GM21786 (cell line): ENCODE results near the gene PFKP.
"Not testable (repeated sequence)": the region's sequence is repeated elsewhere in the genome, so short reads cannot be mapped to it uniquely, and the experiment has no call there.

Source experiments
- ATAC-seq: cut with Tn5 transposase; IDR thresholded peaks from one replicate; pipeline ENCODE4 v1.9.1; 2021; ENCODE audit not compliant: unreplicated experiment

The PFKP gene

DNA sequence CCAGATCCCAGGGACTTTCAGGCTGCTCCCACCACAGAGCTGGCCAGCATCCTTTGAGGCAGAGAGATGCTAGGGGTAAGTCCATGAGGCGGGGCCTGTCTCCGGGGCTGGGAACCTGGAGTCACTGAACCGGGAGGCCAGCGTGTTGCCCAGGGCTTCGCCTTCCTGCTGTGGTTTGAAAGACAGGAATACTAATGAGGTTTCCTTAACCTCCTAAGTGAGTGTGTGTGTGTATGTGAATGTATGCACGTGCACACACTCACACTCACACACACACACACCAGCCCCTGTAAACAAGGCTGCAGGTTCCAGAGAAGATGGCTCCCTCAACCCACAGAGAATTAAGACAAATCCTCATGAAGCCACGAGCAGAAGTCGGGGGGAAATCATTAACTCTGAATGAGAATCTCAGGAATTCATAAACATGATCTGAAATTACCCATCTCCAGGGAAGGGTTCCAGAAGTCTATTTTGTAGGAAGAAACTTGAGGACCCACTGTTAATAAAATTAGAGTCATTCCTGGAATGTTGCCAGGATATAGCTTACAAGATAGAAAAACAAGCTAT, 20.3 kb upstream of the PFKP start:
- ATAC-seq = no peak

DNA sequence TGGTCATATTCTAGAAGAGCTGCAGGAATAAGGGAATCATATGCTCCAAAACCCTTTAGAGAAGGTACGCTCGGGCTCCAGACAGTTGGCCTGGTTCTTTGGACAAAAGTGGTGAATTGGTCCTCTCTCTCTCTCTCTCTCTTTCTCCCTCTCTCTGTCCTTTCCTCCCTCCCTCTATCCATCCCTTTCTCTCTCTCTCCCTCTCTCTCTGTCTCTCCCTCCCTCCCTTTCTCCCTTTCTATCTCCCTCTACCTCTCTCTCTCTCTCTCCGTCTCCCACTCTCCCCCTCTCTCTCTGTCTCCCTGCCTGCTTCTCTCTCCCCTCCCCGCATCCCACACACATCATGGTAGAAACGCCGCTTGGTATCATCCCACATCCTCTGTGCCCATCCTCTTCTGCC, 19.8 kb upstream of the PFKP start:
- no peak for ATAC-seq

DNA sequence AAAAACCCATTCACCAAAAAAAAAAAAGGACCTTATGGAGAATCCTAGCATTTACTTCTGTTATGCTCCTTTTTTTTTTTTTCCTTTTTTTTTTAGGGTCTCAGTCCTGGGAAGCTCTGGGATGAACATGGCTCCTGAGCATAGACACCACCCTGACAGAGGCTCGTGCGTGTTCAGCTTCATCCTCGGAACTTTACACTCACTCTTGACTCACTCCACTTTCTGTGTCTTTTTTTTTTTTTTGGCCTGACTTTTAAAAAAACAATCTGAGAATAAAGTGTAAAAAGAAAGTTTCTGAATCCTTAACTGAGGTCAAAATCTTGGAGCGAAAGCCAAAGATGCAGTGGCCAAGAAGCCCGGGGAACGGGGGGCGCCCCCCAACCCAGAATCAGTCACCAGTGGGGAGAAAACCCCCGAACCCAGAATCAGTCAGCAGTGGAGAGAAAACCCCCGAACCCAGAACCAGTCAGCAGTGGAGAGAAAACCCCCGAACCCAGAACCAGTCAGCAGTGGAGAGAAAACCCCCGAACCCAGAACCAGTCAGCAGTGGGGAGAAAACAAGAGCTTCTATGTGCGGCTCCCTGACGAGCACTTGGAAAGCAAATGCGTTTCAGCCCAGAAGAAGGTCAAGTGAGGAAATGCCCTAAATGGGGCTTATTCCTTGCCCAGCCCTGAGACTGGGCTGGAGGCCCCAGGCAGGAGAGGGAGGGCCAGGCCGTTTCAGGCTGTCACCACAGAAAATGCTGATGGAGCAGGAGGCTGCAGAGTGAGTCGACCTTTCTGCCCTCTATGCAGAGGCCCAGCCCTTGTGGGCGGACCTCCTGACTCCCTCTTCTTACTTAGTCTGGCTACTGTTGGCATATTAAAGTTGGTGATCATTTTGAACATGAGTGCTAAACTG, 19.0 kb upstream of the PFKP start:
- ATAC-seq = no peak

DNA sequence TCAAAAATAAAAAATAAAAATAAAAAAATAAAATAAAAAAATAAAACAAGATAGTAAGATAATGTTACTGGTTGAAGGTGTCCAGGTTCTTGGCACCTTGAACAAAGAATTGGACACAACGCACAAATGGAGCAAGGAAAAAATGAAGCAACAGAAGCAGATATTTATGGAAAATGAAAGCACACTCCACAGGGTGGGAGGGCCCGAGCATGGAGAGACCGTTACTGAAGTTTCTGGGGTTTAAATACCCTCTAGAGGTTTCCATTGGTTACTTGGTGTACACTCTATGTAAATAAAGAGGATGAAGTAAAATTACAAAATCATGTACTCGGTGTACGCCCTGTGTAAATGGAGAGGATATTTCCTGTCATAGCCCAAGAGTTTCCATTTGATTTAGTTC, 15.7 kb upstream of the PFKP start:
- ATAC-seq = no peak

DNA sequence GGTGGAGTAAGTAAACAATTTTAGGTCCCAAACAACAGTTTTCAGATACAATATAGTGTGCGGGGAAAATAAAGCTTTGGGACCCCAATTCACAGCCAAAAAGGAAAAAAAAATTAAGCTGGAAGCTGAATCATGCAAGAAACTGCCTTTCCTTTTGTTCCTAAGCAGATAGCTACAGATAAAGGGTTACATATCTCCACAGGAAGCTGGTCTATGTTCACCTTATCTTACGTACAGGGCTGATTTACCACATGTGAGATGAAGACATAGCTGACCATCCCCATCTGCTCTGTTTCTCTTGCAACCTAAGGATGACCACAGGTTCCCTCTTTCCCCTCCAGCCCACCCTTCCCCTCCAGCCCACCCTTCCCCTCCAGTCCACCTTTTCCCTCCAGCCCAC, 14.2 kb upstream of the PFKP start:
- no peak for ATAC-seq

DNA sequence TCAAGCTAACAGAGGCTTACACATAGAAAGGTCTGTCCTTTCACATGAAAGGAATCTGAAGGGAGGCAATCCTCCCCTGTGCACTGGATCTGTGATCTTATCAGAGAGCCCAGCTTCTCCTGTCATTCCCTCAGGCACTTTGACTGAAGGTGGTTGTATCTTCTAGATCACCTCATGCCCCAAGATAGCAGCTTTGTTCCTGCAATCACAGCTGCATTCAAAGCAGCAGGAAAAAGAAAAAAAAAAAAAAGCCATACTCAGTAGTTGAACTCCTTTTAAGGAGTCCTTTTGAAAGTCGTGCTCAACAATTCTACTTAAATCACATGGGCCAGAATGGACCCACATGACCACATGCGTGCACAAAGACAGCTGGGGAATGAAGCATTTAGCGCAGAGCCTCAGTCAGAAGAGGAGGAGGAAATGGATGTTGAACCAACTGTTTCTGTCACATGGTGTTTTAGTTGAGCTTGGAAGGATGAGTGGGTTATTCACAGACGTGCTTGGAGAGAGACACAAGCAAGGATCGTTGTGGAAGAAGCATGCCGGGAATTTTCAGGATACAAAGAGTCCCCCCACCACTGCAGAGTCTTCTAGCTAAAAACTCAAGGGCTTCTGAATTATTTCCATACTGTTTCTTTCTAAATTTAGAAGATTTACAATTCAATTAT, 13.0 kb upstream of the PFKP start:
- ATAC-seq = no peak

DNA sequence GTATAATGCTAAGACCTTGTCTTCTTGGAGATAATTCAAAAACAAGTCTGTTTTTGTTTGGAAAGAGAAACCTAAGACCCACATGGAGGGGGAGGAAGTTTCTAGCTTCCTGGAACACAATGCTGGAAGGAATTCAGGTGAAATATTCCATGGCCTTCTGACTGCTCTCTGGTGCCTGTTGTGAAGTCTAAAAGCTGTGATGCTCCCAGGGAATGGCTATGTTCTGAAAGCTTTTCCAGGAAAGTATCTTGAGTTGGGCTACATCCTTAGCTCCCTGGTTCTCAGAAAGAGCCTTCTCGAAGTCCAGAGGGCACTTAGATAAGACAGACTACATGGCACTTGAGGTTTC, 12.5 kb upstream of the PFKP start:
- ATAC-seq = no peak

DNA sequence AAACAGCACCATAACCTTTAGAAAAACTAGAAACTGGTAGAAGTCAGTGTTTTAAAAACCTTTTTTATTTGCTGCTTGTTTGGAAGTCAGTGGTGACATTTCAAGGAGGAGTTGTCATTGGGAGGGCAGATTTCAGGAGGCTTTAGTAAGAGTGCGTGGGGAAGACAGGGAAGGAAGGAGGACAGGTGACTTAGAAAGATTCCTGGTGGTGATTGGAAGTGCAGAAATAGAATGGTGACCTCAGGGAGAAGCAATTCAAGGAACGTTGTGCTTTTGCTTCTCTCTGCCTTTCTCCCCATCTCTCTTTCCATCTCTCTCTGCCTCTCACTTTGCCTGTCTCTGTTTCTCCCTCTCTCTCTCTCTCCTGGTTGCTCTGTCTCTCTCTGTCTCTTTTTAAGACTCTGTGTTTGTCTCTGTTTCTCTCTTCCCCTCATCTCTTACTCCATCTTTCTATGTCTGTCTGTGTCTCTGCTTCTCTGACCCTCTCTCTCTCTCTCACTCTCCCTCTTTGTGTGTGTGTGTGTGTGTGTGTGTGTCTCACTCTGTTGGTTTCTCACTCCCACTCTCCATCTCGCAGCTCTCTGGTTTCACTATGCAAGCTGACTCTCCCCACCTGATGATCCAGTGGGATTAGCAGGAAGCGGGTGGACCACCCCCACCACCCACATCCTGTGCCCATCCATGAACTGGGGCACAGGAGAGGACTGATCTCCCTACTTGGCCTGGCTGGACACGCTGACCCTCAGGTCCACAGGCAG, 10.9 kb upstream of the PFKP start:
- ATAC-seq = no peak

DNA sequence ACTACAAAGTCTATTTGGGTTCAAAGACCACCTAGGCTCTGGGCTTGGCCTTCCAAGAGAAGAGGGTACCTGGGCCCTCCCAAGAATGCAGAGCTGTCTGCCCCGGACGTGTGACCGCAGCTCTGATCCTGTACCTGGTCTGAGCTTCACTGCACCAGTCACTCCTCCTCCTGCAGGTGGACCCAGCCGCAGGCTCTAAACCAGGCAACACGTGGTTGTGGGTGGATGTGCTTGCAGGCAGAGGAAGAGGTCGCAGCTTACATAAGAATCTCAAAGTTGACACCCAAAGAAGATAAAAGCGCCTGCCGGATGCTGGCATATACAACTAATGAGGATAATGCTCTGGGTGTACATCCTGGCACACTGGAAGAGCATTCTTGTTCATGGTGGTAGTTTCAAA, 9.4 kb upstream of the PFKP start:
- no peak for ATAC-seq

DNA sequence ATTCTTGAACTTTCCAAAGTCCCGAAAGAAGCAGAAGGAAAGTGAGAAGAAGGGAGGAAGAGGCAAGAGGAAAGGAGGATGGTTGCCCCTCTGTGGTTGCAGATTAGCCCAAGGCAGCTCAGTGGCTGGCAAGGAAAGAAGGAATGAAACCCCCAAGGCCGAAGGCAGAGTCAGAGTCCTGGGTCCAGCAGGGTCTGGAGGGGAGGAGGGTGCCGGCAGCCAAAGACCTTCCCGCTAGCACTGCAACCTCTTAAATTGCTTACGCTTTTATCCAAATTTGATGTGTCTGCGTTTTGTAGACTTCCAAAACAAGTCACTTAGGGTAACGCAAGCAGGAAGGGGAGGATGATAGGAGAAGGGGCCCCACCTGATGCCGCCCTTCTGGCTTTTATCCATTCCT, 7.4 kb upstream of the PFKP start:
- no peak for ATAC-seq

DNA sequence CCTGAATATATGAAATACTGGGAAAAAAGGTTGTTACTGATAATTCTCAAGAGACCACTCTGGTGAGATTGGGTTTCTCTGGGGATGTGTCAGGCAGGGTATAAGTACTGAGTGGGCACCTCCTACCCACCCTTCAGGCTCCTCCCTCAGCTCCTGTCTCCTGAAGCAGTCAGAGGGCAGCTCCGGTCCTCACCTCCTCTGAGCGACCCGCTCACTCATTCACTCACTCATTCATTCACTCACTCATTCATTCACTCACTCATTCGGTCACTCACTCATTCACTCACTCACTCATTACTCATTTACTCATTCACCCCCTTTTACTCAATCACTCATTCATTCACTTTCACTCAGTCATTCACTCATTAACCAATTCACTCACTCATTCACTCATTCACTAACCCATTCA, 6.9 kb upstream of the PFKP start:
- no peak for ATAC-seq

DNA sequence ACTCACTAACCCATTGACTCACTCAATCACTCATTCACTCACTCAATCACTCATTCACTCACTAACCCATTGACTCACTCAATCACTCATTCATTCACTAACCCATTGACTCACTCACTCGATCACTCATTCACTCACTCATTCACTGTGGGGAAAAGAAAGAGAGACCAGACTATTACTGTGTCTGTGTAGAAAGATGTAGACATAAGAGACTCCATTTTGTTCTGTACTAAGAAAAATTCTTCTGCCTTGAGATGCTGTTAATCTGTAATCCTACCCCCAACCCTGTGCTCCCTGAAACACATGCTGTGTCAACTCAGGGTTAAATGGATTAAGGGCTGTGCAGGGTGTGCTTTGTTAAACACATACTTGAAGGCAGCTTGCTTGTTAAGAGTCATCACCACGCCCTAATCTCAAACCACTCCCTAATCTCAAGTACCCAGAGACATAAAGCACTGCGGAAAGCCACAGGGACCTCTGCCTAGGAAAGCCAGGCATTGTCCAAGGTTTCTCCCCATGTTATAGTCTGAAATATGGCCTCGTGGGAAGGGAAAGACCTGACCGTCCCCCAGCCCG, 5.9 kb upstream of the PFKP start:
- not testable (repeated sequence) for ATAC-seq

DNA sequence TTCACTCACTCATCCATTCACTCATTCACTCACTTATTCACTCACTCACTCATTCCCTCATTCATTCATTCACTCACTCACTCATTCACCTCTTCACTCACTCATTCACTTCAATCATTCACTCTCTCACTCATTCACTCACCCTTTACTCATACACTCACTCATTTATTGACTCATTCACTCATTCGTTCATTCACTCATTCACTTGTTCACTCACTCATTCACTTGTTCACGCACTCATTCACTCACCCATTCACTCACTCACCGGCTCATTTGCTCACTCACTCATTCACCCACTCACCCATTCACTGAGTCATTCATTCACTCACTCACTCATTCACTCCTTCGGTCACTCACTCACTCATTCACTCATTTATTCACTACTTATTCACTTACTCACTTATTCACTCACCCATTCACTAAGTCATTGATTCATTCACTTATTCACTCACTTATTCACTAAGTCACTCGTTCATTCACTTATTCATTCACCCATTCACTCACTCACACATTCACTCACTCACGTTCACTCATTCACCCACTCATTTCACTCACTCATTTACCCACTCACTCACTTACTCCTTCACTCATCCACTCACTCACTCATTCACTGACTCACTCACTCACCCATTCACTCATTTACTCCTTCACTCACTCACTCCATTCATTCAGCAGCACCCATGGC, 4.7 kb upstream of the PFKP start:
- ATAC-seq = no peak

DNA sequence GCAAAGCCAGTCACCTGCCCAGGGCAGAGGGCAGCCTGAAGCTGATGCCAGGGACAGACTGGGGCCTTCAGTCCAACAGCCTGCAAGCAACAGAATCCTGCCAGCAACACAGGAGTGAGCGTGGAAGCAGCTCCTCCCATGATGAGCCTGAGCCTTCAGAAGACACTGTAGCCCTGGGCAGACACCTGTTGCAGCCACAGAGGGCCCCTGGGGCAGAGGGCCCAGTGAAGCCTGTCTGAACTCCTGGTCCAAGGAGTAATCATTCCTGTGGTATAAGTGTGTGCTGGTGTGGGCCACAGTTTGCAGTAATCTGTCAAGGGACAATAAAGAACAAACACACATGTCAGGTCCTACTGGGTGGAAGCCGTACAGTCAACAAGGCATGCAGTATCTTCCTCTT, 2.9 kb upstream of the PFKP start:
- no peak for ATAC-seq

DNA sequence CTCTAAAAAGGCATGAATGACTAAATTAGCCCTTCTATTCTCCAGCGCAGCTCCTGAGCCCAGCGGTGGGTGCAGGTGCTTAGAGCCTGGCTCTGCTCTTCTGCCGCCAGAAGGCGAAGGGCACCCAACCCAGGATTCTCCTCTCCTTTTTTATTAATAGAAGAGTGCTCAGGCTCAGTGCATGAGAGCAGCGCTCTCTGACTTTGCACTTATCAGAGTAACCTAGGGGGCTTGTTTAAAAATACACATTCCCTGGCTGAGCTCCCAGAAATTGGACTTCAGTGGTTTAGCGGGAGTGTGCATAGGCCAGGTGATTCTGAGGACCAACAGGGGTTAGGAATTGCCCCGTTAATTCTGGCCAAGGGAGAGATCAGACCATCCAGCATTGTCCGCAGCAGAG, 1.7 kb upstream of the PFKP start:
- no peak for ATAC-seq

DNA sequence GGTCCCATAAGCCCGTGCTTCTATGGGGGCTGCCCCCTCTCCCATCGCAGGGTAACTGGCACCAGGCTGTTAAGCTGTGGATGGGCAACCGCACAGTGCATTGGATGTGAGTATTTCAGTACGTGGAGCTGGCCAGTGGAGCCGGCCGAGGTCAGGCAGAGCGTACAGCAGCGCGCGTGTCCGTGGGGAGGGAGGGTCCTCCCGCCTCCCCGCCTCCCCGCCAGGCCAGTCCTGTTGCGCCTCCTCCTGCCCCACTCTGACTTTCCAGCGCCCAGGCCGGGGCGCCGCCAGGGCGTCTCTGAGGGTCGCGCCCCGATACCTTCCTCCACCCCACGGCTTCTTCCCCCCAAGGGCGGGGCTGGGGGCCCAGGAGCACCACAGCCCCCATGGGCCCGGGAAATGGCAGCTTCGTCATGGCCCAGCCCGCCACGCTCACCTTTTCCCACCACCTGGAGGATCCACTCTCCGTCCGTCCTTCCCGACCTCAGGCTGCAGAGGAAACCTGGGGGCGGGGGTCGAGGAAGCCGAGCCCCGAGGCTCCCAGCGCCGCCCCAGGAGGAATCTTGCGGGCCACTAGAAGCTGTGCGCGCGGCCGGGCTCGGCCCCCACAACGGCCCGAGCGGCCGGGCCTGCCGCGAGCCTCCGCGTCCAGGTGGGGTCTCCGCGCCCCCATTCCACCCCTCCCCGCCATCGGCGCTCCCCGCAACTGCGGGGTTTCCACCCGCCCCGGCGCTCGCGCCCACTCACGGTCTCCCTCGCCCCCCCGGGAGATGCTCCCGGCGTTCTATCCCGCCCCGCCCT, 831 bp upstream of the PFKP start:
- no peak for ATAC-seq

DNA sequence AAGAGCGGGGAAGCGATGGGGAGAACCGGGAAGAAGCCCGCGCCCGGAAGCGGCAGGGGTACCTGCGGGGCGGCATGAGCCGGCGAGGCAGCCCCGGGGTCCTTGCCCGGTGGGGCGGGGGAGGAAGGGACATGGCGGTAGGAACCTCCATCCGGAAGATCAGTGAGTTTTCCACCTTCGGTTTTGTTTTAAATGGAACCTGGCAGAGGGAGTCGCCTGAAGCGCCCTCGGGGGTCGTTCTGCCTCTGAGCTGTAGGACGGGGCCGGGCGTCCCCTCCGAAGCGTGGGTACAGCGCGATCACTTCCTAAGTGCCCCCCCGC, 471 bp downstream of the PFKP start:
- ATAC-seq = no peak

DNA sequence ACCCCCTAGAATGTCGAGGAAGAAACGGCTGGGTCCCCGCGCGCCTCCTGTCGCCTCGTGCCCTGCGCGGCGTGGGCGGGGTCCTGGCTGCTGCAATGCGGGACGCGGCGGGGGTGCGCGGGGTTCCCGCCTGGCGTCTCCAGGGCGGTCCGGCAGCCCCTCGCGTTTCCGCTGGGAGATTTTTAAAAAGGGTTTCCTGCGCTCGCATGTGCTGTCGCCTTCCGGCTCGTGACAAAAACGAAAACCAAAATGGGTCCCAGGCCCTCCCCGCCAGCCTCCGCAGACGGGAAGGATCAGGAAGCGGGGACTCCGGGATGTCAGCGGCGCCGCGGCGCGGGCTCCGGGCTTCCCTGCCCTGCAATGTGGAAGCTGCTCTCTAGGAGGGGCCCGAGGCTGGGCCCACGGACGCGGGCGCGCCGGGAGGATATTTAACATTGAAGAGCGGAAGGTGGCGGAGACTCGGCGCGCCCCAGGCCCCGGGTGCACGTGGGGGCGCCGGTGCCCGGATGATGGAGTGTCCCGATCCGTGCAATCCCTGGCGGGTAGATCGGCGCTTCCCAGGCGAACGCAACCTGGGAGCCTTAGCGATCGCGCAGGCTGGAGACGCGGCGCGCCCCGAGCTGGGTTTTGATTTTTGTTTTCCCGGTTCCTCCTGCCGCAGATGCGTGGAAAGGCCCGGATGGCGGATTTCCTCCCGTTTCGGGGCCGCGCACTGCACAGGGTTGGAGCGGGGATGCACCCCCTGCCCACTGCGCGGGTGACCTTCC, 1.0 kb downstream of the PFKP start:
- ATAC-seq = peak; percentile 37

DNA sequence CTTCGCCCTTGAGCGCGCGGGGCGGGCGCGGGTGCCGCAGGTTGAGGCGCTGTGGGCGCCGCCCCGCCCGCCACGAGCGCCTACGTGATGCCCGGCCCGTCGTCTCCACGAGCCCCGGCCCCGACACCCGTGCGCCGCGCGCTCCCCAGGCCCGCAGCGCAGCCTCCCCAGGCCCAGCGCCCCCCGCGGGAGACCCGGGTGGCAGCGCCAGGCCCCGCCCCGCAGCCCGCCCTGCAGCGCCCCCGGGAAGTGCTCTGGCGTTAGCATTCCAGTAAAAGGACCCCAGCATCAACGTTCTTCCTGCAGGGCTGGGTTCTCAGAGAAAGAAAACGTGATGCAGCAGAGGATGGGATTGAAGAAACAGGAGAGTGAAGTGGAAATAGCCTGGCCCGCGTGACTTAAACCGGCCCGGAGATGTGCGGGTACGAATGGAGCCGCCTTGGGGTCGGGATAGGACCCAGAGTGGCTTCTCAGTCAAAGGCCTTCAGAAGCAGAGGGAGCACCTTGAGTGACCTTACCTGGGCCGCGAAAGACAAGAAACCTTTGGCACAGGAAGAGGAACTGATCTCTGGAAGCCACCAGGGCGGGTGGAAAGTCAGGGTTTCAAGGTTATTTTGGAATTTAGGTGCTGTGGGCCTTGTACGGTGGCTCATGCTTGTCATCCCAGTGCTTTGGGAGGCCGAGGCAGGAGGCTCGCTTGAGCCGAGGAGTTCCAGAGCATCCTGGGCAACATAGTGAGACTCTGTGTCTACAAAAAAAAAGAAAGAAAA, 1.8 kb downstream of the PFKP start:
- peak; percentile 24 for ATAC-seq
